ENCODE measurements around the gene STRA6. TPM values are rescaled to one million over a fixed set of nuclear protein-coding genes. Genes with fewer than 3 reads are reported as not detected.

The STRA6 gene
- total RNA-seq, 4 donors from 2014 or later, result not detected

GRCh38 chr15:74209560-74209958 is 7.0 kb upstream of the STRA6 start:
- TF ChIP-seq CTCF (IDR thresholded peaks at IDR 0.05; ENCODE audit: low read depth), result no peak

- no peak for TF ChIP-seq CTCF (IDR thresholded peaks at IDR 0.05; ENCODE audit: low read depth)
Measured at GRCh38 chr15:74208901-74209559, 6.4 kb upstream of the STRA6 start.

- TF ChIP-seq CTCF (IDR thresholded peaks at IDR 0.05; ENCODE audit: low read depth), result no peak
Measured at GRCh38 chr15:74208496-74208895, 5.9 kb upstream of the STRA6 start.

GRCh38 chr15:74207652-74208440 is 5.3 kb upstream of the STRA6 start:
- TF ChIP-seq CTCF (IDR thresholded peaks at IDR 0.05; ENCODE audit: low read depth), result no peak

GRCh38 chr15:74206801-74207281 is 4.3 kb upstream of the STRA6 start:
- no peak for TF ChIP-seq CTCF (IDR thresholded peaks at IDR 0.05; ENCODE audit: low read depth)

DNA sequence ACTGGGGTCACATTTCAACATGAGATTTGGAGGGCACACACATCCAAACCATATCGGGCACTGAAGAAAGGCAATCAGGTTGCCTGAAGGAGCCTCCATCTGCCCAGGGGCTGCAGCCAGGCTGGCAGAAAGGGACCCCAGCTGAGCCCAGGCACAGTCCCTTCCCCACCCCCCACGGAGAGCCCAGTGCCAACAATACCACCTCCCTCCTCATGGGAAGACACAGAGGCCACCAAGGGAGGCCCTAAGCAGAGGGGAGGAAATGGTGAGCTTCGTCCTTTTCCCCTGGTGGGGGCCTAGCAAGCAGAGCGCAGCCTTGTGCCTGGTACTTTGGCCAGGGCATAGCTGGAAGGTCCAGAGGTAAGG is 3.0 kb upstream of the STRA6 start:
- TF ChIP-seq CTCF (IDR thresholded peaks at IDR 0.05; ENCODE audit: low read depth), result no peak

DNA sequence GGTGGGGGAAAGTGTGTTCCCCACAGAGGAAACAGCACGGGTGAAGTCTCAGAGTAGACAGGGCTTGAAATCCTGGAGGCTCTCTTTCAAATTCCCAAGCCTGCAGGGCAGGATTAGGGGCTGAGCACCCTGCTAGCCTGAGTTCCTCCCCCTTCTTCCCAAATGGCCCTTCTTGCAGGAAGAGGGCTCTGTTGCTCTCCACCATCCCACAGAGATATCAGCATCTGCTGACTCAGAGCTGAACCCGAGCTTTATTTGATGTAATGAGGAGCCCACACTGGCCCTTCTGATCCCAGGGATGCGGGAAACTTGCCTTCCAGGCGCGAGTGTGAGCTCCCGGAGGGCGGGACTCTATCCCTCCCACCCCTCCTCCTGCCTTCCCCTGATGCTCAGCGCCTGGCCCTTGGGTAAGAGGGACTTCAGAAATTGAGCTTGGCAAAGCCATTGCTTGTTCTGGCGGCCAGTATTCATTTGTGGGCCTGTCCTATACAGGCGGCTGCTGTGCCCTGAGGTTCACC is 1.4 kb upstream of the STRA6 start:
- no peak for TF ChIP-seq CTCF (IDR thresholded peaks at IDR 0.05; ENCODE audit: low read depth)

Measured in subcutaneous adipose tissue (tissue), 4 donors.